Measurements from ENCODE around the gene PTCH2.
A peak's percentile ranks its signal among the peaks of the same experiment; 100 is the strongest.
"Not testable (repeated sequence)": the region's sequence is repeated elsewhere in the genome, so short reads cannot be mapped to it uniquely, and the experiment has no call there.

PTCH2 gene

GRCh38 chr1:44819608-44820327, 23.3 kb downstream of the PTCH2 start:
- Mint-ChIP-seq H3K27me3 (no peaks in the 10 kb centered on the region), H3K27ac (peak overlapping the region; percentile 100), H3K36me3 (no peaks in the 10 kb centered on the region), H3K4me1 (peaks cover 19% of the 10 kb centered on the region), H3K4me3 (peak overlapping the region; percentile 88), H3K9me3 (no peaks in the 10 kb centered on the region)
- DNase-seq (ENCODE audit: low spot score in 2 of 2) (peak; percentile 85 to 91), ATAC-seq (ENCODE audit: low read depth) (peak; percentile 82)

- Mint-ChIP-seq H3K4me1 (peaks cover 20% of the 10 kb centered on the region), H3K9me3 (no peaks in the 10 kb centered on the region), H3K4me3 (peak overlapping the region; percentile 88), H3K36me3 (no peaks in the 10 kb centered on the region), H3K27me3 (no peaks in the 10 kb centered on the region), H3K27ac (peak overlapping the region; percentile 100)
- DNase-seq (ENCODE audit: low spot score in 2 of 2) (no peak), ATAC-seq (ENCODE audit: low read depth) (no peak)
These were observed 23.9 kb downstream of the PTCH2 start for GRCh38 chr1:44819196-44819607.

GRCh38 chr1:44817771-44818495, 25.1 kb downstream of the PTCH2 start:
- peak overlapping the region; percentile 55 for H3K27ac Mint-ChIP-seq
- ATAC-seq (ENCODE audit: low read depth) (no peak), DNase-seq (ENCODE audit: low spot score in 2 of 2) (no peak)
- no peaks in the 10 kb centered on the region for H3K9me3 Mint-ChIP-seq
- no peaks in the 10 kb centered on the region for H3K27me3 Mint-ChIP-seq
- H3K36me3 Mint-ChIP-seq: no peaks in the 10 kb centered on the region
- peak overlapping the region; percentile 74 for H3K4me3 Mint-ChIP-seq
- peaks cover 23% of the 10 kb centered on the region for H3K4me1 Mint-ChIP-seq

- Mint-ChIP-seq H3K27me3 (no peaks in the 10 kb centered on the region), H3K4me1 (peaks cover 23% of the 10 kb centered on the region), H3K36me3 (no peaks in the 10 kb centered on the region), H3K27ac (no peak overlapping the region), H3K4me3 (peak overlapping the region; percentile 43), H3K9me3 (no peaks in the 10 kb centered on the region)
- DNase-seq (ENCODE audit: low spot score in 2 of 2) (no peak), ATAC-seq (ENCODE audit: low read depth) (no peak)
These were observed 25.7 kb downstream of the PTCH2 start for GRCh38 chr1:44817307-44817706.

- H3K9me3 Mint-ChIP-seq; H3K36me3 Mint-ChIP-seq; H3K27ac Mint-ChIP-seq; H3K27me3 Mint-ChIP-seq; DNase-seq (ENCODE audit: low spot score in 2 of 2); ATAC-seq (ENCODE audit: low read depth): not testable (repeated sequence)
- peaks cover 32% of the 10 kb centered on the region for H3K4me1 Mint-ChIP-seq
- H3K4me3 Mint-ChIP-seq: peak overlapping the region; percentile 37
These were observed 27.1 kb downstream of the PTCH2 start for GRCh38 chr1:44815926-44816325.

GRCh38 chr1:44812822-44813543, 30.1 kb downstream of the PTCH2 start:
- no peak for DNase-seq (ENCODE audit: low spot score in 2 of 2)
- Mint-ChIP-seq H3K27ac (no peak overlapping the region), H3K4me1 (peaks cover 43% of the 10 kb centered on the region), H3K27me3 (no peaks in the 10 kb centered on the region), H3K36me3 (no peaks in the 10 kb centered on the region), H3K4me3 (peak overlapping the region; percentile 89), H3K9me3 (no peaks in the 10 kb centered on the region)
- ATAC-seq (ENCODE audit: low read depth): no peak

- Mint-ChIP-seq H3K4me1 (peaks cover 55% of the 10 kb centered on the region), H3K27me3 (no peaks in the 10 kb centered on the region), H3K27ac (no peak overlapping the region), H3K36me3 (no peaks in the 10 kb centered on the region), H3K9me3 (no peaks in the 10 kb centered on the region), H3K4me3 (peak overlapping the region; percentile 16)
- ATAC-seq (ENCODE audit: low read depth) (no peak), DNase-seq (ENCODE audit: low spot score in 2 of 2) (no peak)
These were observed 31.8 kb downstream of the PTCH2 start for GRCh38 chr1:44811234-44811633.

GRCh38 chr1:44810762-44811105, 32.3 kb downstream of the PTCH2 start:
- H3K4me3 Mint-ChIP-seq; H3K36me3 Mint-ChIP-seq; H3K9me3 Mint-ChIP-seq; H3K27me3 Mint-ChIP-seq; ATAC-seq (ENCODE audit: low read depth); DNase-seq (ENCODE audit: low spot score in 2 of 2): not testable (repeated sequence)
- Mint-ChIP-seq H3K27ac (peak overlapping the region; percentile 97), H3K4me1 (peaks cover 55% of the 10 kb centered on the region)

GRCh38 chr1:44810101-44810761, 32.8 kb downstream of the PTCH2 start:
- DNase-seq (ENCODE audit: low spot score in 2 of 2) (no peak), ATAC-seq (ENCODE audit: low read depth) (peak; percentile 14)
- H3K4me1 Mint-ChIP-seq: peaks cover 54% of the 10 kb centered on the region
- no peaks in the 10 kb centered on the region for H3K9me3 Mint-ChIP-seq
- H3K4me3 Mint-ChIP-seq: no peak overlapping the region
- no peaks in the 10 kb centered on the region for H3K27me3 Mint-ChIP-seq
- H3K27ac Mint-ChIP-seq: peak overlapping the region; percentile 97
- H3K36me3 Mint-ChIP-seq: peaks cover under 1% of the 10 kb centered on the region

GRCh38 chr1:44808938-44809917, 33.8 kb downstream of the PTCH2 start:
- H3K9me3 Mint-ChIP-seq: no peaks in the 10 kb centered on the region
- H3K4me1 Mint-ChIP-seq: peaks cover 48% of the 10 kb centered on the region
- peak overlapping the region; percentile 53 for H3K4me3 Mint-ChIP-seq
- H3K36me3 Mint-ChIP-seq: peaks cover 3% of the 10 kb centered on the region
- peak; percentile 62 for ATAC-seq (ENCODE audit: low read depth)
- H3K27ac Mint-ChIP-seq: peak overlapping the region; percentile 97
- no peaks in the 10 kb centered on the region for H3K27me3 Mint-ChIP-seq
- peak in 1 of 2 donors; percentile 46 for DNase-seq (ENCODE audit: low spot score in 2 of 2)

- peaks cover 46% of the 10 kb centered on the region for H3K4me1 Mint-ChIP-seq
- peak; percentile 18 for ATAC-seq (ENCODE audit: low read depth)
- no peaks in the 10 kb centered on the region for H3K27me3 Mint-ChIP-seq
- peak within 1 kb of the TSS; percentile 97 for H3K27ac Mint-ChIP-seq
- no peaks in the 10 kb centered on the region for H3K9me3 Mint-ChIP-seq
- DNase-seq (ENCODE audit: low spot score in 2 of 2): no peak
- peaks cover 7% of the 10 kb centered on the region for H3K36me3 Mint-ChIP-seq
- H3K4me3 Mint-ChIP-seq: peak within 1 kb of the TSS; percentile 71
These were observed 34.8 kb downstream of the PTCH2 start, which contains the start of gene BTBD19 for GRCh38 chr1:44808063-44808937. TSS of gene BTBD19 (plus strand) at chr1:44808523. CDS start at chr1:44808821, 298 bp downstream.

GRCh38 chr1:44807364-44808062, 35.5 kb downstream of the PTCH2 start:
- no peaks in the 10 kb centered on the region for H3K9me3 Mint-ChIP-seq
- no peaks in the 10 kb centered on the region for H3K27me3 Mint-ChIP-seq
- H3K36me3 Mint-ChIP-seq: peaks cover 11% of the 10 kb centered on the region
- peaks cover 52% of the 10 kb centered on the region for H3K4me1 Mint-ChIP-seq
- H3K4me3 Mint-ChIP-seq: peak overlapping the region; percentile 71
- DNase-seq (ENCODE audit: low spot score in 2 of 2) (peak in 1 of 2 donors; percentile 50), ATAC-seq (ENCODE audit: low read depth) (peak; percentile 61)
- H3K27ac Mint-ChIP-seq: peak overlapping the region; percentile 97
